HFFc6 (cell line): ENCODE data around the gene LDB3. TPM values are rescaled to one million over a fixed set of nuclear protein-coding genes. Genes with fewer than 3 reads are reported as not detected.
"Not testable (repeated sequence)": the region's sequence is repeated elsewhere in the genome, so short reads cannot be mapped to it uniquely, and the experiment has no call there.

Experiments
- DNase-seq: peaks from one replicate; pipeline ENCODE4 v3.0.0-alpha.2; 2018
- H3K27ac Mint-ChIP-seq: 2 replicates; pipeline ENCODE4 v1.8.0; 2020; ENCODE audit warnings: mild to moderate bottlenecking, mixed read lengths
- H3K27me3 Mint-ChIP-seq: 2 replicates; pipeline ENCODE4 v1.8.0; 2021; ENCODE audit warnings: mild to moderate bottlenecking, moderate library complexity, mixed read lengths; ENCODE audit not compliant: insufficient read depth
- H3K36me3 Mint-ChIP-seq: 2 replicates; pipeline ENCODE4 v1.8.0; 2021; ENCODE audit warnings: low read depth, mixed read lengths
- H3K4me1 Mint-ChIP-seq: 2 replicates; pipeline ENCODE4 v1.8.0; 2020; ENCODE audit warnings: low read depth, mixed read lengths
- H3K4me3 Mint-ChIP-seq: 2 replicates; pipeline ENCODE4 v1.8.0; 2020; ENCODE audit warnings: mild to moderate bottlenecking, moderate library complexity, mixed read lengths
- H3K9me3 Mint-ChIP-seq: 2 replicates; pipeline ENCODE4 v1.8.0; 2020; ENCODE audit warnings: mild to moderate bottlenecking, mixed read lengths
- total RNA-seq, 6 experiments: library from RNA; stranded (reverse); fragmentation: NEBNext Ultra II Directional; extraction: Animal tissue kit (Norgen Biotek cat#: 25700); gene quantifications; 2 replicates in 1 of 6; 3 replicates in 5 of 6; pipeline ENCODE4 v1.2.3, GENCODE V29; 2021
- TF ChIP-seq, protein P1 (sequence below): fragments of 200-600 bp; sonication (generic); IDR thresholded peaks from 2 replicates; pipeline ENCODE4 v1.5.0; 2021; ENCODE audit warnings: antibody characterized with exemption, mild to moderate bottlenecking

Gene LDB3
- total RNA-seq, 6 experiments from 2014 or later, result 0.55 to 1.3 (median 0.66) TPM

- H3K27ac Mint-ChIP-seq, result no peak overlapping the region
- no peak for DNase-seq
- TF ChIP-seq, protein P1, sequence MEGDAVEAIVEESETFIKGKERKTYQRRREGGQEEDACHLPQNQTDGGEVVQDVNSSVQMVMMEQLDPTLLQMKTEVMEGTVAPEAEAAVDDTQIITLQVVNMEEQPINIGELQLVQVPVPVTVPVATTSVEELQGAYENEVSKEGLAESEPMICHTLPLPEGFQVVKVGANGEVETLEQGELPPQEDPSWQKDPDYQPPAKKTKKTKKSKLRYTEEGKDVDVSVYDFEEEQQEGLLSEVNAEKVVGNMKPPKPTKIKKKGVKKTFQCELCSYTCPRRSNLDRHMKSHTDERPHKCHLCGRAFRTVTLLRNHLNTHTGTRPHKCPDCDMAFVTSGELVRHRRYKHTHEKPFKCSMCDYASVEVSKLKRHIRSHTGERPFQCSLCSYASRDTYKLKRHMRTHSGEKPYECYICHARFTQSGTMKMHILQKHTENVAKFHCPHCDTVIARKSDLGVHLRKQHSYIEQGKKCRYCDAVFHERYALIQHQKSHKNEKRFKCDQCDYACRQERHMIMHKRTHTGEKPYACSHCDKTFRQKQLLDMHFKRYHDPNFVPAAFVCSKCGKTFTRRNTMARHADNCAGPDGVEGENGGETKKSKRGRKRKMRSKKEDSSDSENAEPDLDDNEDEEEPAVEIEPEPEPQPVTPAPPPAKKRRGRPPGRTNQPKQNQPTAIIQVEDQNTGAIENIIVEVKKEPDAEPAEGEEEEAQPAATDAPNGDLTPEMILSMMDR, result no peak
- H3K27me3 Mint-ChIP-seq, result peaks cover 9% of the 10 kb centered on the region
- no peaks in the 10 kb centered on the region for H3K4me1 Mint-ChIP-seq
- H3K9me3 Mint-ChIP-seq, result no peaks in the 10 kb centered on the region
- H3K4me3 Mint-ChIP-seq, result no peak overlapping the region
- H3K36me3 Mint-ChIP-seq, result no peaks in the 10 kb centered on the region
Observed at GRCh38 chr10:86730227-86730626, 61.9 kb downstream of the LDB3 start.

DNA sequence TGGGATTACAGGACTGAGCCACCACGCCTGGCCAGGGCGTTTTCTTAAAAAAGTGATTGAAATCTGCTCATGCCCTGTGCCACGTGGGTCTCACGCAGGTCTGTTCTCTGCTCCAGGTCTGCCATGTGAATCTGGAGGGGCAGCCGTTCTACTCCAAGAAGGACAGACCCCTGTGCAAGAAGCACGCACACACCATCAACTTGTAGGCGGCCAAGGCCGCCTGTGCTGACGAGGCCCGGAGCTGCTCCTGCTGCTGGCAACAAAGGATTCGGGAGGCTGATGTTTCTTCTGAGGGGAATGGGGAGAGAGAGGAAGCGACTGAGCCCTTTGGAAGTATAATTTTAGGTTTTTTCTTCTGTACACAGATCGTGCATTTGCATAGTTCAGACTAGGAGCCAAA is 64.5 kb downstream of the LDB3 start:
- DNase-seq, result no peak
- H3K36me3 Mint-ChIP-seq, result no peaks in the 10 kb centered on the region
- TF ChIP-seq, protein P1, result no peak
- H3K27ac Mint-ChIP-seq, result no peak overlapping the region
- H3K9me3 Mint-ChIP-seq, result no peaks in the 10 kb centered on the region
- peaks cover 7% of the 10 kb centered on the region for H3K27me3 Mint-ChIP-seq
- no peak overlapping the region for H3K4me3 Mint-ChIP-seq
- no peaks in the 10 kb centered on the region for H3K4me1 Mint-ChIP-seq

- no peaks in the 10 kb centered on the region for H3K4me1 Mint-ChIP-seq
- peaks cover 2% of the 10 kb centered on the region for H3K27me3 Mint-ChIP-seq
- no peak for DNase-seq
- H3K4me3 Mint-ChIP-seq, result no peak overlapping the region
- no peak overlapping the region for H3K27ac Mint-ChIP-seq
- H3K9me3 Mint-ChIP-seq, result no peaks in the 10 kb centered on the region
- no peaks in the 10 kb centered on the region for H3K36me3 Mint-ChIP-seq
- TF ChIP-seq, protein P1, result no peak
Observed at GRCh38 chr10:86733260-86733671, 65.0 kb downstream of the LDB3 start.

- Mint-ChIP-seq H3K27me3 (no peaks in the 10 kb centered on the region; the same call in none of the 2 replicates), H3K4me3 (no peak overlapping the region), H3K9me3 (no peaks in the 10 kb centered on the region), H3K27ac (no peak overlapping the region), H3K4me1 (no peaks in the 10 kb centered on the region; the same call in 1 of the 2 replicates), H3K36me3 (no peaks in the 10 kb centered on the region)
- TF ChIP-seq, protein P1, result no peak
- DNase-seq, result no peak
Observed at GRCh38 chr10:86734207-86734988, 66.1 kb downstream of the LDB3 start.

GRCh38 chr10:86735278-86735677 is 67.0 kb downstream of the LDB3 start:
- not testable (repeated sequence) for H3K36me3 Mint-ChIP-seq, H3K27me3 Mint-ChIP-seq, H3K9me3 Mint-ChIP-seq, H3K4me3 Mint-ChIP-seq, DNase-seq, H3K4me1 Mint-ChIP-seq, H3K27ac Mint-ChIP-seq

- Mint-ChIP-seq H3K36me3 (no peaks in the 10 kb centered on the region), H3K27ac (no peak overlapping the region), H3K4me1 (no peaks in the 10 kb centered on the region; the same call in 1 of the 2 replicates), H3K27me3 (peaks cover 2% of the 10 kb centered on the region; the same call in 1 of the 2 replicates), H3K4me3 (no peak overlapping the region), H3K9me3 (no peaks in the 10 kb centered on the region)
- TF ChIP-seq, protein P1, result no peak
- DNase-seq, result no peak
Observed at GRCh38 chr10:86742230-86742629, 73.9 kb downstream of the LDB3 start.
